ENCODE results near the gene SLC30A3.

Gene SLC30A3

DNA sequence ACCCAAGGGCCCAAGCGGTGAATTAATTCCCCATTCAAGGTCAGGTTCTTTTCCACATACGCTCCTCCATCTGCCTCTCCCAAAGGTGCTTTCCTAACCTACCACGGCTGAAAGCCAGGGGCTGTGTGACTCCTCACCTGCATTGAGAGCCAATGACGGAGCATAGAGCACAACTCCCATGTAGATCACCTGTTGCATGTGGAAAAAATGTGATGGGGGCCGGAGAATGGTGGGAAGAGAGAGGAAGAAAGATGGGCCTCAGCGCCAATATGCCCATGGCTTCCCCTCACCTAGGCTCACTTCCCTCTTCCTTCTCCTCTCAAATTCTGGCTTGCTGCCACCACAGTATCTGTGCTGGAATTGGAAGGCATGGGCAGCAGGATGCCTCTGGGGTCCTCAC lies 56.5 kb downstream of the SLC30A3 start:
- Histone ChIP-seq H3K4me1 (ENCODE audit: low read length) (peaks cover 16% of the 10 kb centered on the region), H3K9ac (ENCODE audit: low read length) (no peak overlapping the region), H3K9me3 (replicated peaks; ENCODE audit: insufficient read depth, low read length) (no peaks in the 10 kb centered on the region), H3K27ac (ENCODE audit: low read length) (no peak overlapping the region; the same call in 1 of the 2 replicates), H3K27me3 (replicated peaks; ENCODE audit: insufficient read depth, low read length) (no peaks in the 10 kb centered on the region), H3K79me2 (ENCODE audit: low read length) (peaks cover 10% of the 10 kb centered on the region; the same call in 1 of the 2 replicates), H3K4me2 (ENCODE audit: low read depth, low read length) (no peak overlapping the region), H3K4me3 (ENCODE audit: low read length) (no peak overlapping the region), H4K20me1 (ENCODE audit: insufficient read depth, low read length) (no peaks in the 10 kb centered on the region), H3F3A (ENCODE audit: insufficient read depth, low read length) (0 out of 2 replicates have a peak, but pooled peaks cover 4% of the 10 kb centered on the region), H3K36me3 (replicated peaks; ENCODE audit: insufficient read depth, low read length) (no peaks in the 10 kb centered on the region; the same call in 1 of the 2 replicates), H2AFZ (ENCODE audit: low read length) (no peak overlapping the region), H3K9me2 (replicated peaks; ENCODE audit: insufficient read depth, low read length) (no peaks in the 10 kb centered on the region)
- TF ChIP-seq, protein P1, sequence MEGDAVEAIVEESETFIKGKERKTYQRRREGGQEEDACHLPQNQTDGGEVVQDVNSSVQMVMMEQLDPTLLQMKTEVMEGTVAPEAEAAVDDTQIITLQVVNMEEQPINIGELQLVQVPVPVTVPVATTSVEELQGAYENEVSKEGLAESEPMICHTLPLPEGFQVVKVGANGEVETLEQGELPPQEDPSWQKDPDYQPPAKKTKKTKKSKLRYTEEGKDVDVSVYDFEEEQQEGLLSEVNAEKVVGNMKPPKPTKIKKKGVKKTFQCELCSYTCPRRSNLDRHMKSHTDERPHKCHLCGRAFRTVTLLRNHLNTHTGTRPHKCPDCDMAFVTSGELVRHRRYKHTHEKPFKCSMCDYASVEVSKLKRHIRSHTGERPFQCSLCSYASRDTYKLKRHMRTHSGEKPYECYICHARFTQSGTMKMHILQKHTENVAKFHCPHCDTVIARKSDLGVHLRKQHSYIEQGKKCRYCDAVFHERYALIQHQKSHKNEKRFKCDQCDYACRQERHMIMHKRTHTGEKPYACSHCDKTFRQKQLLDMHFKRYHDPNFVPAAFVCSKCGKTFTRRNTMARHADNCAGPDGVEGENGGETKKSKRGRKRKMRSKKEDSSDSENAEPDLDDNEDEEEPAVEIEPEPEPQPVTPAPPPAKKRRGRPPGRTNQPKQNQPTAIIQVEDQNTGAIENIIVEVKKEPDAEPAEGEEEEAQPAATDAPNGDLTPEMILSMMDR (IDR thresholded peaks at IDR 0.05; ENCODE audit: low read length): no peak
- no peak for TF ChIP-seq EZH2 (optimal IDR thresholded peaks at IDR 0.05; ENCODE audit: low read depth, low read length)
- no peak for TF ChIP-seq EZH2phosphoT487 (IDR thresholded peaks at IDR 0.05; ENCODE audit: low read length)
- no peak for DNase-seq

- H3K36me3 ChIP-seq (replicated peaks; ENCODE audit: insufficient read depth, low read length): no peaks in the 10 kb centered on the region; the same call in 1 of the 2 replicates
- TF ChIP-seq EZH2phosphoT487 (IDR thresholded peaks at IDR 0.05; ENCODE audit: low read length) (no peak), EZH2 (optimal IDR thresholded peaks at IDR 0.05; ENCODE audit: low read depth, low read length) (no peak)
- TF ChIP-seq, protein P1 (IDR thresholded peaks at IDR 0.05; ENCODE audit: low read length): no peak
- H3K4me1 ChIP-seq (ENCODE audit: low read length): peaks cover 12% of the 10 kb centered on the region
- no peak overlapping the region for H3K4me3 ChIP-seq (ENCODE audit: low read length)
- no peak overlapping the region for H2AFZ ChIP-seq (ENCODE audit: low read length)
- no peaks in the 10 kb centered on the region for H4K20me1 ChIP-seq (ENCODE audit: insufficient read depth, low read length)
- H3K79me2 ChIP-seq (ENCODE audit: low read length): 0 out of 2 replicates have a peak, but pooled peaks cover 6% of the 10 kb centered on the region
- peak overlapping the region; percentile 24; the same call in 1 of the 2 replicates for H3K27ac ChIP-seq (ENCODE audit: low read length)
- H3K9ac ChIP-seq (ENCODE audit: low read length): no peak overlapping the region
- H3K4me2 ChIP-seq (ENCODE audit: low read depth, low read length): no peak overlapping the region
- 0 out of 2 replicates have a peak, but pooled peaks cover 4% of the 10 kb centered on the region for H3F3A ChIP-seq (ENCODE audit: insufficient read depth, low read length)
- no peaks in the 10 kb centered on the region for H3K9me2 ChIP-seq (replicated peaks; ENCODE audit: insufficient read depth, low read length)
- H3K9me3 ChIP-seq (replicated peaks; ENCODE audit: insufficient read depth, low read length): no peaks in the 10 kb centered on the region
- no peaks in the 10 kb centered on the region for H3K27me3 ChIP-seq (replicated peaks; ENCODE audit: insufficient read depth, low read length)
- DNase-seq: no peak
Observed at GRCh38 chr2:27205206-27205605, 57.6 kb downstream of the SLC30A3 start.

DNA sequence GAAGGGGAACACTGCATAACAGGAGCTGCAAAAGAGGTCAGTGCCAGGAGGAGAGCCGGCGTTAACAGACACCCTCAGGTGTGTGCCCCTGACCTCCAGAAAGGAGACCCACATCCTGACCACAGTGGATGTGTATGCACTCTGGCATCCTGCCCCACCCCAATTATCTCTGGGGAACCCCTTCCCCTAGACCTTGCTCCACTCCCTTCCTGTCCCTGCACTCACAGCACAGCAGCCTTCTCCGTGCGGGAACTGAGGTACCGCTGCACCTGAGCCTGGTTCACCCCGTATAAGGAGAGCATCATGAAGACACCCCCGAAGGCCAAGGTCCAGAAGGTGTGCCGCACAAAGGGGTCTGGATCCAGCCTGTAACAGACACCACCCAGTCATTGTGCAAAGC lies 58.3 kb downstream of the SLC30A3 start:
- Histone ChIP-seq H3K79me2 (ENCODE audit: low read length) (0 out of 2 replicates have a peak, but pooled peaks cover 6% of the 10 kb centered on the region), H3K36me3 (replicated peaks; ENCODE audit: insufficient read depth, low read length) (no peaks in the 10 kb centered on the region; the same call in 1 of the 2 replicates), H3K9me2 (replicated peaks; ENCODE audit: insufficient read depth, low read length) (no peaks in the 10 kb centered on the region), H3K9ac (ENCODE audit: low read length) (no peak overlapping the region), H3K27me3 (replicated peaks; ENCODE audit: insufficient read depth, low read length) (no peaks in the 10 kb centered on the region), H3K4me3 (ENCODE audit: low read length) (no peak overlapping the region), H3K27ac (ENCODE audit: low read length) (no peak overlapping the region), H3F3A (ENCODE audit: insufficient read depth, low read length) (no peaks in the 10 kb centered on the region), H3K4me2 (ENCODE audit: low read depth, low read length) (no peak overlapping the region), H3K9me3 (replicated peaks; ENCODE audit: insufficient read depth, low read length) (no peaks in the 10 kb centered on the region), H2AFZ (ENCODE audit: low read length) (no peak overlapping the region), H3K4me1 (ENCODE audit: low read length) (peaks cover 12% of the 10 kb centered on the region), H4K20me1 (ENCODE audit: insufficient read depth, low read length) (no peaks in the 10 kb centered on the region)
- TF ChIP-seq, protein P1 (IDR thresholded peaks at IDR 0.05; ENCODE audit: low read length): no peak
- no peak for TF ChIP-seq EZH2 (optimal IDR thresholded peaks at IDR 0.05; ENCODE audit: low read depth, low read length)
- no peak for DNase-seq

Data from MM.1S (cell line).